ENCODE results near the gene MCM9. TPM values are rescaled to one million over a fixed set of nuclear protein-coding genes. Genes with fewer than 3 reads are reported as not detected.

MCM9 gene
- total RNA-seq, result 6.0 TPM
- long read RNA-seq, partial matches to known transcripts, result 0 of 6 reads
- long read RNA-seq, other reads (novel, unspliced or antisense), result 5 of 6 reads

DNA sequence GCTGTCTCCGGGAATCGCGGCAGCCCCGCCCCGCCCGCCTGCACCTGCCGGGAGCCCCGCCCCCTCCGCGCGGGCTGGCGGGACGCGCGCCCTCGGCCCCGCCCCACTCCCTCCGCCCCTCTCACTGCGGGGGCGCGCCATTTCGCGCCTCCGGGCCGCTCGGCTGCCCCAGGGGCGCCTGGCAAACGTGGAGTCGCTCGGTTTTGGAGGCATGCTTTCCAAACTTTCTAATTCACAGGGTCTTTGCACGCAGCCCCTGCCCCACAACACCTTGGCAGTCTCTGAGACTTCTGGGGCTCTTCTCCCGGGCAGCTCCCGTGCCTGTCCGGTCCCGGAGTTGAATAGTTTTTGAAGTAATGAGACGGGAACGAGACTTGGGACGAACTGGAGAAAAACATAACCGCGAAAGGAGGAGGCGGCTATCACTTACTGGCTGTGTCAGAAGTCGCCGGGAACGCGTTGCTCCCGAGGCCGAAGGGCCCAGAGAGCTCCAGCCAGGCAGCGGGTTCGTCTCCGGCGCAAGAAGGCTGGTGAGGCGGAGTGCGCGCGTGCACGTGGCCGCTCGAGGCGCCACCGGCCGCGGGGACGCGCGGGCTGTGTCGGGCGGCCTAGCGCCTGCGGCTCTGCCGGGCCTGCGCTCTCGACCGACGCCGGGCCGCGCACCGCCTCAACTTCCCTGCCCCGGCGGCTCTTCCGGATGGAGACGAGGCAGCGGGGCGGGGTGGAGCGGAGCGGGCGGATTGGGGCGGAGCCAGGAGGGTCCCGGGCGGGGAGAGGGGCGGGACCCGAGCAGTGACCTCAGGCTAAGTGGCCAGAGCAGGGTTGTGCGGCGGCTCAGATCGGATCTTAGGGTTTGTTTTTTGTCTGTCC lies at the start of gene MCM9:
Gene MCM9, minus strand, starts transcription at position 699 of the 870 bp plus-strand sequence. CDS start 3,436 bp downstream, outside the sequence.
- ATAC-seq (peak; percentile 98), DNase-seq (peak; percentile 94)
- intact Hi-C loops (cut with micrococcal nuclease), result no loop called here

DNA sequence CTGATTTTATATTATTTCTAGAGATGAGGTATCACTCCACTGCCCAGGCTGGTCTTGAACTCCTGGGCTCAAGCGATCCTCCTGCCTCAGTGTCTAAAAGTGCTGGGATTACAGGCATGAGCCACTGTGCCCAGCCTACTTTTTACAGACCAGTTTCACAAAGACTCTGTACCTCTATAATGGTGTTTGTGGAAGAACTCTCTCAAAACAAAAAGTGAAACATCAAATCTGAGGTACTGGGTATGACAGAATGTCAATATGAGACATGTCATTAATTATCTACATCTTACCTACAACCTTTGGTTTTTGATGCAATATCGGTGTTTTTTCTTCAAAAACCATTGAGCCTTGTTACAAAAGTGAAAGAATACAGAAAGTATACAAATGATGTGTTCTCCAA lies 49.4 kb upstream of the MCM9 start:
- intact Hi-C loops (cut with micrococcal nuclease), result no loop called here
- ATAC-seq, result no peak
- DNase-seq, result no peak

DNA sequence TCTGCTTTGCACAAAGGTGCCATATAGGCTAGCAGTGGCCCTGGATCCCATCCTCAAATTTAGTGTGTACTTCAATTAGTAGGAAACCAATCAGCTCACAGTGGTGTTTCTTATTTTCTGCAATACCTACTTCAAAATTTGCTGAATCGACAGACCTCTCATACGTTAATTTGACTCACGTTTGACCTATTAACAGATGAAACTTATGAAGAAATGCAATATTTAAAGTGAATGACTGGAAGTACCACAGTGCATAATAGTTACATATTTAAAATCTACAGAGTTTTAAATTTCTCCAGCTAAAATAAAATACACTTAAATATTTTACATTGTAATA lies 47.6 kb upstream of the MCM9 start:
- ATAC-seq (no peak), DNase-seq (no peak)
- intact Hi-C loops (cut with micrococcal nuclease), result no loop called here

DNA sequence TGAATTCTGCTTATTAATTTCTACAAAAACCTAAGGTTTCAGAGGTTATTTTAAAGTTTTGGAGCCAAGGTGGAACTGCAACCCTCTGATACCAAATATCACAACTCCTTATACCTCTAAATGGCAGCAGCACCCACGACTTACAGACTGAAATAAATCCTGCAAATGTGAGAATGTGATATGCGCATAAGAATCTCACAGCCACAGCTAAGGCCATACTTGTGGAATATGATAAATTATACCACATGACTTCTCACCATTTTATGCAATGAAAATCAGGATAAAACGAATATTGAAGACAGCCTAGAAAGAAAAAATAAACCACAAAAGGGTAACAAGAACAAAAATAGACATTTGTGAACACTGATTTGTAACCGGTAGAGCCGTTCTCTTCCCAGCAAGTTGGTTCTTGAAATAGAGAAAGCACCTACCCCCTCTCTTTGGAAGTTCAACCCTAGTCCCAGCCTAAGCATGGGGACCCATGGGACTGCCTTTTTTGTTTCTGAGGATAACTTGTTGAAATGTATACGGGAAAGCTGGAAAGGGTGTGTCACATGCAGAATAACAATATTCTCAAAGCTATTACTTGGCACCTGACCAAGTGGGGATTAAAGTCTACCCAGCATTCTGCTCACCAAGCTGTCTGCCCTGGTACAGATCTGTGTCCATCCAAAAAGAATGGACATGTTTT lies 47.1 kb upstream of the MCM9 start:
- intact Hi-C loops (cut with micrococcal nuclease), result no loop called here
- no peak for ATAC-seq
- DNase-seq, result no peak

DNA sequence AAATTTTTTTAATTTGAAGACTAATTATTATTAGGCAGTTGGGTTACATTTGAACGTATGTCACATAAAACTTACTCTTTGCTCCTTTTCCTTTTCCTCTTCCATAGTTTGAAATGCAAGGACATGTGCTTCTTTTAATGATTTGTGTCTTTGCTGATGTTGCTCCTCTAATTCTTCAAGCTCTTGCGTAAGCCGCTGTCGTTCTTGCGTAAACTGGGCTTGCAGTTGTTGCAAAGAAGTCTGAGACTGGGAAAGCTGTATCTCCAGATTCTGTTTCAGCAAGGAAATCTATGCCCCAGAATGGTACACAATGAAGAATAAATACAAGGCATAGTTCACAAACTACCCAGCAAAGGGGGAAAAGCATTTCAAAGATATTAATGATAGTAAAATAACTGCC lies 45.1 kb upstream of the MCM9 start:
- peak; percentile 33 for DNase-seq
- no peak for ATAC-seq
- intact Hi-C loops (cut with micrococcal nuclease), result no loop called here

DNA sequence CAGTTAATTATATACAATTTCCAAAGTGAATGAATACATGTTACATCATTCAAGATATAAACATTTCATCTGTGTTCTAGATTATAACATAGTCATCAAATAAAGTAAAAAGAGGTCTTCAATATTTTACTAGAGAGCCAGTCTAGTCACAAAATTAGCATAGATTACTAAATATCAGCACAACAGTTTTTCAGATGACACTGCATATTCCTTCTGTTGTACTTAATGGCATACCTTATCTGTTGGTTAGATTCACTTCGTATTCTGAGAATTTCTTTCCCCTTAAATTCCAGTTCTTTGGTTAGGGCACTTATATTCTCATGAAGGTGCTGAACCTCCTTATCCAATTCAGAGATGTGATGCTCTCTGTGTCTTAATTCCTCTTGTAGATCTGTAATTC lies 39.8 kb upstream of the MCM9 start:
- ATAC-seq (no peak), DNase-seq (no peak)
- intact Hi-C loops (cut with micrococcal nuclease), result loop anchor here (5.0 kb wide), 1 partner anchor 133 kb away; no protein-coding TSS in a partner anchor

DNA sequence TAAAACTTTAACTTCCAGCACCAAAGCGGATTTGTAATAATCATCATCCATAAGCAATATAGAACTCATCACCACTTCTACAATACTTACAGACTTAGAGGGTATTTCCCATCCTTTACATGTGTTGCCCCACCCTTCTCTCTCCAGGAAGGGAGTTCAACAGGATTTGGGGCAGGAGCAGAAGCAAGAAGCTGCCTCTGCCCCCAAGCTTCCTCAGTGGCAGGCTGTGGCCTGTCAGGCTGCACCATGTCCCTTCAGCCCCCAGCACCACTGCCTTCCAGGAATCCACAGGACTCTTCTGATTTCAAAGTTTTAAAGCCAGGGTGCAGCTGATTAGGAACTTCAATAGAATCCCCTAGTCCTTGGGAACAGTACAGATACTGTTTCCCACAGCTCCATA lies 36.7 kb upstream of the MCM9 start:
- no peak for ATAC-seq
- intact Hi-C loops (cut with micrococcal nuclease), result loop anchor here (5.0 kb wide), 1 partner anchor 136 kb away; no protein-coding TSS in a partner anchor
- DNase-seq, result no peak

DNA sequence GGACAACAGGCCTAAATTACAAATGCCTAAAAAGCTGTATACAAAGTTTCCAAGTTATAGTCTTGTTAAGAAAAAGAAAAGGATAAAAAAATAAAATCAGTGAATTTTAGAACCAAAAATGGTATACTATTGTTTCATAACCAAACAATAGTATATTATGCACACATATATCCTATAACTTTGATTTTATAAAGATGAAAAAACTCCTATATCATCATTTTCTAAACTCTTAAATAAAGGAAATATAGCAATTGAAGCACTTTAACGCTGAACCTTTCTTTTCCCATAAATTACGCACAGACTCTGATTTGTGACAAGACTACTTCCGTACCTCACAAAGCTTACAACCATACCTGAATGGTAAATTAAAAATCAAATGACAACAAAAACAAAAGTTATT lies 35.9 kb upstream of the MCM9 start:
- no peak for ATAC-seq
- intact Hi-C loops (cut with micrococcal nuclease), result loop anchor here (5.0 kb wide), 1 partner anchor 136 kb away; no protein-coding TSS in a partner anchor
- DNase-seq, result no peak

DNA sequence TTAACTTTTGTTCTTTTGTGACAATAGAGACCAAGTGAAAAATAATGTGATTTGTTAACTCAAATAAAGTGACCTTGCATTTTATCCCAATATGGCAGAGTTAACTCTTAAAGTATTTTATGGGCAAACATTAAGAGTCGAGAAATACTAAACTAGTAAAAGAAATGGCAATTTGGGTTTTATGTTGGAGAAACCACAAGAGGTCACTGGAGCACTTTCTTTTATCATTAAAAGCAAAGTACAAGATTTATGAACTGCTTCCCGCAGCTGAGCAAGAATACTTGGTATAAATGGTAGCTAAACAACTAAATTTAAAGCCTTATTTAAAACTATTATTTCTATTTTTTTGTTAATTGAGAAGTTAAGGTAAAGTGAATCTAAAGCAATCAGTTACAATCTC lies 33.5 kb upstream of the MCM9 start:
- ATAC-seq (no peak), DNase-seq (no peak)
- intact Hi-C loops (cut with micrococcal nuclease), result no loop called here

DNA sequence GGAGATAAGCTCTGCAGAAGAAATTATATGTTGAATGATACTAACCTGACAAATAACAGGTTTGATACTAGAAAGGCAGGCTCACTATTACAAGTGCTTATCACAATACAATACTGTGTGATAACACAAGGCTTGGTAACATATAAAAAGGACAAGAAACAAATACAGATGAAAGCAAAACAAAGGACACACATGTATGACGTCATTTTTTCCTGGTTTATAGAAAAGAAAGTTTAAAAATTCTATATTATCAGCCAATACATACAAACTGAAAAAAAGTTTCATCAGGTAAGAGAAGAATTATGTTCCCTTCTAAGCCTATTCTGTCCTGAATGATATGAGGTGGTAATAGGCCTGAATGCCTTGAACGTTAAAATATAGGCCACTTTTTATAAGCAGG lies 32.3 kb upstream of the MCM9 start:
- intact Hi-C loops (cut with micrococcal nuclease), result no loop called here
- ATAC-seq (no peak), DNase-seq (no peak)

DNA sequence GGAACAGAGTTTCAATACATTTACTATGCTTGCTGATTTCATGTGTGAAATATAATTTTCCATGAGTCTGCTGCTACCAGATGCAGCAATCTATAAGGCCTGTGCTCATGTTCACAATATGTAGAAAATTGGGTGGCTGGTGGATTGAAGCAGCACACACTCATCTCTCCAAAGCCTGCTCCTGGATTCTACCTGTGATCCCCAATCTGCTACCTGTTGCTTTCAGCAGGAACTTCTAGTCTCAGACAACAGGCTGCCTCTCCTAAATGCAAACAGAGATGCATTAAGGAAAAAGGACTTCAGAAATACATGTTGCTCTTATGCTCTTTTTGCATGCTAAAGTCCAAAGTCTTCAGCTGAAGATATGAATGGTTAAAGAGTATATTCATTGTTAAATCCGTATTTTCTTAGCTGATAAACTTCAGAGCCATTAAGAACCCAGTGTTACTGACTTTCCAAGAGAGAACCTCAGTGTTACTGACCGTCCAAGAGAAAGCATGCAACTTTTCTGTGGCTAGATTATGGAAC lies 30.9 kb upstream of the MCM9 start:
- intact Hi-C loops (cut with micrococcal nuclease), result no loop called here

DNA sequence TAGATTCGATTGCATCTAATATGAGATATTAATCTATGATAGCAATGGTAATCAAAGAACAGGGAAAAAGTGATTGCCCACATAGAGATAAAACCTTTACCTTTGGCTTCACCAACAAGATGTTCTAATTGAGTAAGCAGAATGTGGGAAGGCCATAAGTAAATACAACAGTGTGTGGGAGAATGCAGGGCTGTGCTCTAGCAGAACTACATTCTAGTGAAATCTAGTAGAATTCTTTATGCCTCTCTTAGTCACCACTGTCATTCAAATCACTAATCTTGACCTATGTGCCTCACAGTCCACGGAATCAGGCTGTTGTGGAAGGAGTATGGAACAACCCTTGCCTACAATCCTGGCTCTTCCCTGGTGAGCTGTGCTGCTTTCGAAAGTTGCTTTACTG lies 30.4 kb upstream of the MCM9 start:
- intact Hi-C loops (cut with micrococcal nuclease), result no loop called here
- ATAC-seq, result no peak

More for the DNA sequence above, 30.9 kb upstream of the MCM9 start:
- ATAC-seq (no peak), DNase-seq (no peak)

DNA sequence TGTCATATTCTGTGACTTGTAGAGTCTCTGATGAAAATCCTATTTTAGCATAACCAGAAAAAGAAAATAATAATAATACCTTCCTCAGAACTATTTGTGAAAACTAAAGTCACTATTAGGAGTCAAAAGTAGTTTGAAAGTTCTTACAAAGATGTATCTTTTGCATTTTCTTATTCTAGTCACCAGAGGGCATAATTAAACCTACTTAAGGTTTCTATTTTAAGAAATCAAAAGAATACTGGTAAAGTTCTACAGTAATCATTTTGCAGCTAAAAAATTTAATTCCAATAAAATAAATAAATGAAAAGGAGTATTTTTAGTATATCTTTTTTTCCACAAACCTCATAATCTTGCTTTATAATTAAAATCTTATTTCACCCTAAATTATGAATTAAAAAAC lies 28.0 kb upstream of the MCM9 start:
- intact Hi-C loops (cut with micrococcal nuclease), result no loop called here

More for the DNA sequence above, 30.4 kb upstream of the MCM9 start:
- no peak for DNase-seq

DNA sequence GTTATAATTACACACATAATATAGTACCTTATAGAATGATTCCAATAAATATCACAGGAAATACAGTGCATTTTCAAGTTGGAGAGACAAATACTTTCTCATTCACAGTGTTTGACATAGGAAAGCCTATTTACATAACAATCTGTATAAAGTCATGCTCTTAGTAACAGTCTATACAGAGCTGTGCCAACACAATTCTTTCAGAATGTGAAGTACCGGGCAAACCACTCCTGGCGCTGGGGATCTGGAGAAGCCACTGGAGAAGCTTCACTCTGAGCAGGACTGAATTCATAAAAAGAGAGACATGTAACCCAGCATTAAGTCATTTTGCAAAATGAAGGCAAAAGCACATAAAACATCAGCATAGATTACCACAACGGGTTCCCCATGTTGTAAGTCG lies 24.9 kb upstream of the MCM9 start:
- ATAC-seq, result no peak
- no peak for DNase-seq
- intact Hi-C loops (cut with micrococcal nuclease), result no loop called here

More for the DNA sequence above, 28.0 kb upstream of the MCM9 start:
- ATAC-seq, result no peak
- DNase-seq, result no peak

DNA sequence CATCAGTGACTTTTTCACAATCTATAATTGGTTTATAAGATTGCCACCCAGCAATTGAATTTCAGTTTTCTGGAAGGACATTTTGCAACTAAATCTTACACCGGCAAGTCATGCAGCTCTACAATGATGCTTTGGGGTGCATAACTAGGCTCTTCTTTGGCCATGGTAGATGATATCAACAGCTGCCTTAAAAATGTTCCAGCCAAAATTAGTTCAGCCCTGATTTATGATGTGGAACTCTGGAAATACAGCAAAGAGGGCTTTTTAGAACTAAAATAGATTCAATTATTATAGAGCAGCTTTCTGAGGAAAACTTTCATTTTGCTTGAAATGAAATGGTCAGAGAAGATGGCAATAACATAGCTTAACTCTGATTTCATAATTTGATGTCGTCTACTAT lies 18.4 kb upstream of the MCM9 start:
- intact Hi-C loops (cut with micrococcal nuclease), result no loop called here
- no peak for ATAC-seq

DNA sequence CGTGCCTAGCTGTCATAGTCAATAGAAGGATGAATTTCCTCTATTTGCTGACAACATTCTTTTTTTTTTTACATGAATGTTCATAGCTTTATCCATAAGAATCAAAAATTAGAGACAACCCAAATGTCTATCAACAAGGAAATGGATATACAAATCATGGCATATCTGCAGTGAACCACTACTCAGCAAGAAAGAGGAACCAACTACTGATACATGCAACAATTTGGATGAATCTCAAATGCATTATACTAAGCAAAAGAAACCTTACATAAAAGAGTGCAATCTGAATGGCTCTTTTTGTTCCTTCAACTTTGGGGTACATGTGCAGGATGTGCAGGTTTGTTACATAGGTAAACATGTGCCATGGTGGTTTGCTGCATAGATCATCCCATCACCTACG lies 17.7 kb upstream of the MCM9 start:
- ATAC-seq (no peak), DNase-seq (no peak)
- intact Hi-C loops (cut with micrococcal nuclease), result no loop called here

More for the DNA sequence above, 18.4 kb upstream of the MCM9 start:
- DNase-seq, result no peak

DNA sequence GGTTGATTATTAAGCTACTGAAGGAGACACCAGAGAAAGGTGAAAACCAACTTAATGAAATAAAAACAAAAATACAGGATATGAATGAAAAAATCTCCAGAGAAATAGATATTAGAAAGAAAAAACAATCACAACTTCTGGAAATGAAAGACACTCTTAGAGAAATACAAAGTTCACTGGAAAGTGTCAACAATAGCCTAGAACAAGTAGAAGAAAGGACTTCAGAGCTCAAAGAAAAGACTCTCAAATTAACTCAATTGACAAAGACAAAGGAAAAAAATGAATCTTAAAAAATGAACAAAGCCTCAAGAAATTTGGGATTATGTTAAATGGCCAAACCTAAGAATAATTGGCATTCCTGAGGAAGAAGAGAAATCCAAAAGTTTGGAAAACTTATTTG lies 10.3 kb upstream of the MCM9 start:
- intact Hi-C loops (cut with micrococcal nuclease), result no loop called here
- DNase-seq (no peak), ATAC-seq (no peak)

DNA sequence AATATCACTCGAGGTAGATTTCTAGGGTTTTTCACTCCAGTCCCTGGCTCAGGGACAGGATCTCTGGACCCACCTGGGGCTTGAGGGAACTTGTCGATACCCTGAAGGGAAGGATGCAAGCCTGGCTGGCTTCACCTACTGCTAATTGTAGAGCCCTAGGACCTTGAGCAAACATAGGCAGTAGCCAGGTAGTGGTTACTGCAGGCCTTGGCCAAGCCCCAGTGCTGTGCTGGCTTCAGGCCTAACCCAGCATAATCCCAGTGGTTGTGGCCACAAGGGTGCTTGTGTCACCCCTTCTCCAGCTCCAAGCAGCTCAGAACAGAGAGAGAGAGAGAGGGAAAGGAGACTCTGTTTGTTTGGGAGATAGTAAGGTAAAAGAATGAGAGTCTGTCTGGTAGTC lies 5.8 kb upstream of the MCM9 start:
- ATAC-seq, result no peak
- DNase-seq, result no peak
- intact Hi-C loops (cut with micrococcal nuclease), result no loop called here

DNA sequence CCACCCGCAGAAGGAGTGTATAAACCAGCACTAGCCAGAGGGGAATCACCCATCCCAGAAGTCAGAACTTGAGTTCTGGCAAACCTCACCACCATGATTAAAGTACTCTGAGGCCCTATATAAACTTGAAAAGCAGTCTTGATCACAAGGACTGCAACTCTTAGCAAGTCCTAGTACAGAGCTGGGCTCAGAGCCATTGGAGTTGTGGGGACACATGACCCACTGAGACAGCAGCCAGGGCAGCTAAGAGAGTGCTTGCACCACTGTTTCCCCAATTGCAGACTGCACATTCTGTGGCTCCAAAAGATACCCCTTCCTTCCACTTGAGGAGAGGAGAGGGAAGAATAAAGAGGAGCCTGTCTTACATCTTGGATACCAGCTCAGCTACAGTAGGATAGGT lies 4.7 kb upstream of the MCM9 start:
- intact Hi-C loops (cut with micrococcal nuclease), result no loop called here
- DNase-seq, result peak; percentile 41
- peak; percentile 43 for ATAC-seq

DNA sequence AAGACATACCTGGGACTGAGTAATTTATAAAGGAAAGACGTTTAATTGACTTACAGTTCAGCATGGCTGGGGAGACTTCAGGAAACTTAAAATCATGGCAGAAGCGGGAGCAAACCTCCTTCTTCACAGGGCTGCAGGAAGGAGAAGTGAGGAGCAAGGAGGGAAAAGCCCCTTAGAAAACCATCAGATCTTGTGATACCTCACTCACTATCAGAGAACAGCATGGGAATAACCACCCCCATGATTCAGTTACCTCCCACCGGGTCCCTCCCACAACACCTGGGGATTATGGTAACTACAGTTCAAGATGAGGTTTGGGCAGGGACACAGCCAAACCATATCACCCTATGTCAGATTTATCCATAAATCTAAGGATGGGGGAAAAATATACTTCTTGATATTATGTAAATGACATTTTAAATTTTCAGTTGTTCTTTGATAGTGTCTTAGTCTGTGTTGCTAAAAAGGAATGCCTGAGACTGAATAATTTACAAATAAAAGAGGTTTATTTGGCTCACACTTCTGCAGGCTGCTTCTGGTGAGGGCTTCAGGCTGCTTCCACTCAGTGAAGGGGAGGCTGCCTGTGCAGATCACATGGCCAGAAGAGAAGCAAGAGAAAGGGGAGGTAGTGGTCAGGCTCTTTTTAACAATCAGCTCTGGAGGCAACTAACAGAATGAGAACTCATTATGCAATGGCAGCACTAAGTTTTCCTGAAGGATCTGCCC lies 1.2 kb upstream of the MCM9 start:
- no peak for DNase-seq
- intact Hi-C loops (cut with micrococcal nuclease), result no loop called here
- ATAC-seq, result no peak

Data from left ventricle myocardium superior (tissue), 1 donor.